ENCODE measurements around the gene BRAF. TPM values are rescaled to one million over a fixed set of nuclear protein-coding genes. Genes with fewer than 3 reads are reported as not detected.
"Not testable (repeated sequence)": the region's sequence is repeated elsewhere in the genome, so short reads cannot be mapped to it uniquely, and the experiment has no call there.

The BRAF gene
- total RNA-seq, 2 donors from 2014 or later = 20.0 to 23.4 TPM

DNA sequence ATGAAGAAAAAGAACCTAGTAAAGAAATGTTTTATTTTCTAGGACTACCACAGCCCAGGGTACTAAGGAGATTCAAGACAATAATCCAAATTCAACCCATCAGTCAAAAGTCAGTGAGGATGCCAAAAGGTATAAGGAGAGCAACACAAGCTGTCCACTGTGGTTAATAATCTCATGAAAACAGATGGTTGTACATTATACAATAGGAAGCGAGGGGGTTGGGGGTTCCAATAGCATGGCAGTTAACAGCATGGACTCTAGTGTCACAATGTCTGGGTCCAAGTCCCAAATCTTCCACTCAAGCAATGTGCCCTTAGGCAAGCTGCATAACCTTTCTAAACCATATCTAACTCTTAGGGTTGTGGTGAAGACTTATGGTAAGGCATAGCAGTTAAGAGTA is 35.1 kb downstream of the BRAF start:
- intact Hi-C loops (cut with DNase I) = no loop called here
- no peak for DNase-seq
- no peak for ATAC-seq

DNA sequence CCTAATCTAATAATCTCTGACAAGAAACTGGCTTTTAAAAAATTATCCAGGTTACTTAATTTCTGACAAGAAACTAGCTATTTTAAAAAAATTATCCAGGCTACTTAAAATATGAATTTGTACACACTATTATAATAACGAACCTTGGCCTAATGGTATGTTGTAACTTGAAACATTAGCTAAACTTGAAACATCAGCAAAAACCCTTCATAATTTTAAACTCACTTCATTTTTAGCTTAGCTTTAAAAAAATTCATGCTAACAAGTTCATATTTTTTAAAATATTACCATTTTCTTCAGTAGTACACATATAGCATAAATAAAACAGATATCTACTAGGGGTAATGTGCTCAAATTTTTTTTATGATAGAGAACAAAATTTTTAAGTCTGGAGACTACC is 35.6 kb downstream of the BRAF start:
- intact Hi-C loops (cut with DNase I) = no loop called here
- no peak for ATAC-seq
- DNase-seq = no peak

DNA sequence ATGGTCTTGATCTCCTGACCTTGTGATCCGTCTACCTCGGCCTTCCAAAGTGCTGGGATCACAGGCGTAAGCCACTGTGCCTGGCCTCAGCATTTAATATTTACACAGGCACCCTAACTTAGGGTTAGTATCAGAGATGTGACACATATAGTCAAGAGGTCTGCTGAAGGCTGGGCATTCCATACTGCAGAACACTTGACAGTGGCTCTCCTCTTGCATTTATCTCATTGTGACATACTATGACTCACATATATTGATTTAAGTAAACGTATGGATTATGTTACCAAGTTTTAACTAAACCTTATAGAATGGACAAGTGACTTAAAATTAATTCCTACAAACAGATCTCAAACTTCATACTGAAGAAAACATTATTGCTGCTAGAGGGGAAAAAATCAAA is 36.6 kb downstream of the BRAF start:
- DNase-seq (no peak), ATAC-seq (no peak)
- intact Hi-C loops (cut with DNase I) = no loop called here

DNA sequence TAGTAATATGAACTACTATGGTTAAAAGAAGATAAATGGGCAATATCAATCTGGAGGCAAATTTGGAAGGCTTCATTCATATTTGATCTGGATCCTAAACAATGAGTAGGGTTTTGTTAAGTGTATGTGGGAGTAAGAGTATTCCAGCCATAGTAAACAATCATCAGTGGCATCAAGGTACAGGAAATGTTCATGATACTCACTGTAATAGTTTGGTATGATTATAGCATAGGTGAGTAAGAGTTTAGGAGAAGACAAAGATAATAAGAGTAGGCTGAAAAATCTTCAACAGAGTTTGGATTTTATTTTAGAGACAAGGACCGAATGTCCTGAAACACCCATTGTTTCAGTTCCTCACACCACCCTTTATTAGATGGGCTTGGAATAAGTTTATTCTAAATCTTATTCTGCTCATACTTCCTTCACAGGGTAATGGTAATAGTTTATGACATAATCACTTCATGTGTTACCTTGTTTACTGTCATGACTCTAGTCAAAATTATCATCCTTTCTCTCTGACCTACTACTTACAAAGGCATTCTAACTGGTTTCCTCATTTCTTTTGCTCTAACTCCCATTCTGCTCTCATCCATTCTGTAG is 38.9 kb downstream of the BRAF start:
- ATAC-seq = no peak
- DNase-seq = no peak
- intact Hi-C loops (cut with DNase I) = no loop called here

DNA sequence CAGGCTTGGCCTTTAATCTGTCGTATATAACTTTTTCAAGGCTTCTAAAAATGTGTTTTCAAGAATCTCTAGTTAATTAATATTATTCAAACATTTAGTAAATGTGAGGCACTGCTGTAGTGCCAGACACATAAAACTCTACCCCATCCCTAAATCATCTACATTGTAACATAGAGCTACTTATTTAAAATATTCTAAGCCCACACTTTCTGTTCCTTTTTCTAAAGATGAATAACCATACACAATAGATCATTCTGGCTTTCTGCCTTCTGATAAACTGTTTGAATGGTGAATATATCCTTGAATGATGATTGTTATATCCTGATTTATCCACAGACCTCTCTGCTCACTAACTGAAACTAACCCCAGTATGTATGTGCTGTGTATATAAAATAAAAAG is 41.4 kb downstream of the BRAF start:
- intact Hi-C loops (cut with DNase I) = no loop called here
- ATAC-seq = no peak

DNA sequence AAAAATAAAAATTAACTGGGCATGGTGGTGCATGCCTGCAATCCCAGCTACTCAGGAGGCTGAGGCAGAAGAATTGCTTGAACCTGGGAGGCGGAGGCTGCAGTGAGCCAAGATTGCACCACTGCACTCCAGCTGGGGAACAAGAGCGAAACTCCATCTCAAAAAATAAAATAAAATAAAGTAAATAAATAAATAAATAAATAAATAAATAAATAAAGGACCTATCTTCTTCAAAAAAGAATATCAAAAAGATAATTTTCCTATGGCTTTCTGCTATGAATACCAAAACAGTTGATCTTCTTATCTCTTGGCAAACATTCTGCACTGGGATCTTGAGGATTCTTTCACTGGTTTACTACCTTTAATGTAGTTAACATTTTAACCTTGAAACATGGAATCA is 41.9 kb downstream of the BRAF start:
- ATAC-seq; DNase-seq; intact Hi-C loops (cut with DNase I): not testable (repeated sequence)

More for the DNA sequence above, 41.4 kb downstream of the BRAF start:
- DNase-seq = no peak

DNA sequence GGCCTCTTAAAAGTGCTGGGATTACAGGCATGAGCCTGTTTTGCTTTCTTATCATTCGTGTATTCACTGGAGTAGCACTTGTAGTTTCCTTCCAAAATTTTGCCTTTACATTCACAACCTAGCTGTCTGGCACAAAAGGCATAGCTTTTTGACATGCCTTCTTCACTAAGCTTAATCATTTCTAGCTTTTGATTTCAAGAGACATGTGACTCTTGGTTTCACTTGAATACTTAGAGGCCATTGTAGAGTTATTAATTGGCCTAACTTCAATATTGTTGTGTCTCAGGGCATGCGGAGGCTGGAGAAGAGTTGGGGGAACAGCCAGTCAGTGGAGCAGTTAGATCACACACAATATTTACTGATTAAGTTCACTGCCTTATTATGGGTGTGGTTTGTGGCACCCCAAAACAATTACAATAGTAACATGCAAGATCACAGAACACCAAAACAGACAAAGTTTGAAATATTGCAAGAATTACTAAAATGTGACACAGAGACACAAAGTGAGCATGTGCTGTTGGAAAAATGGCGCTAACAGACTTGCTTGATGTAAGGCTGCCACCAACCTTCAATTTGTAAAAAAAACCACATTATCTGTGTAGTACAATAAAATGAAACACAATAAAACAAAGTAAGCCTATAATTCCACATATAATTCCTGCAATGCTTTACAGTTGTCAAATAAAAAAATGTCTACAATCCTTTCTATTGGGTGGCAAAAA is 43.1 kb downstream of the BRAF start:
- ATAC-seq (no peak), DNase-seq (no peak)
- intact Hi-C loops (cut with DNase I) = no loop called here

DNA sequence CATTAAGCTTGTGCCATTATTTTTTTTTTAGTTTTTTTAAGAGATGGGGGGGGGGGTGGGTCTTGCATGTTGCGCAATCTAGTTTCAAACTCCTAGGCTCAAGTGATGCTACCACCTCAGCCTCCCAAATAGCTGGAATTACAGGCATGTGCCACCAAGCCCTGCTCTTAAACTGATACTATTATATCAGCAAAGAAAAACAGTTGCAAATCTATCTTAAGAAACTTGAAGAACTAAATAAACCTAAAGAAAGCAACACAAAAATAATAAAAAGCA is 47.5 kb downstream of the BRAF start:
- intact Hi-C loops (cut with DNase I) = no loop called here
- no peak for DNase-seq
- ATAC-seq = no peak

DNA sequence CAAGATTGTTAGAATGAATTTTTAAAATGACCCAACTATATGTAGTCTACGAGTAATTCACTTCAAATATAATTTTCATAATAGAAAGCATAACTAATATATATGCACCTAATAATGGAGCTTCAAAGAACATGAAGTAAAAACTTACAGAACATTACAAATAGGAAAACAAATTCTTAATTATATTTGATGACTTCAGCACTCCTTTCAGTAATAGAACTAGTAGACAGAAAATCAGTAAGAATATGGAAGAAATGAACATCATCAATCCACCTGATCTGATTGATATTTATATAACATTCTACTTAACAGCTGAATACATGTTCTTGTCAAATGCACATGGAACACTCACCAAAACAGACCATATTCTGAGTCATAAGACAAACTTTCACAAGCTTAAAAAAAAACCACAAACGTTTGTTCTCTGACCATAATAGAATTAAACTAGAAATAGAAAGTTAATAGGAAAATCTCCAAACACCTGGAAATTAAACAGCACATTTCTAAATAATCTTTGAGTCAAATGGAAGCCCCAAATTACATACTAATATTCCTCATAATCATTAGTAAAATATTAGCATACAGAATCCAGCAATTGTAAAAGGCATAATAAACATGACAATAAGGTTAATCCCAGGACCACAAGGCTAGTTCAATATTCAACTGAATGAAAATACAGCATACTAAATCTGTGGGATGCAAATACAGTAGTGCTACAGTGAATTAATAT is 48.0 kb downstream of the BRAF start:
- intact Hi-C loops (cut with DNase I) = no loop called here
- no peak for DNase-seq
- ATAC-seq = no peak

DNA sequence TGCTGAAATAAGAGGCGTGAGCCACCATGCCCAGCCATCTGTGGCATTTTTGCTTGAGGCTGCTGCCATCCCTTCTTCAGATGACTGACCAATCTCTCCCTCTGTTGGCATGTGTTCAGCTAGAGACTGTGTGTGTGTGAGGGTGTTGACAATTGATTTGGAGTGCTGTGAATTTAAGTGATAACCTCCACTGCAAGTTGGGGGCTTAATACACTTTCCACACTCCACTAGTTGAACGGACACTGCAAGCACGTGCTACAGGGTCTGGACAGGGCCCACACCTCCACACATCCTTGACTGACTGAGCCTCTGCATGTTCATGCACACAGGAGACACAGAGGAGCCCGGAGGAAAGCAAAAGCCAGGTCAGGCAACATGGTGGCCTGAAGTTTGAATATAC is 51.3 kb downstream of the BRAF start:
- intact Hi-C loops (cut with DNase I) = no loop called here
- no peak for DNase-seq
- ATAC-seq = peak; percentile 45 to 70

DNA sequence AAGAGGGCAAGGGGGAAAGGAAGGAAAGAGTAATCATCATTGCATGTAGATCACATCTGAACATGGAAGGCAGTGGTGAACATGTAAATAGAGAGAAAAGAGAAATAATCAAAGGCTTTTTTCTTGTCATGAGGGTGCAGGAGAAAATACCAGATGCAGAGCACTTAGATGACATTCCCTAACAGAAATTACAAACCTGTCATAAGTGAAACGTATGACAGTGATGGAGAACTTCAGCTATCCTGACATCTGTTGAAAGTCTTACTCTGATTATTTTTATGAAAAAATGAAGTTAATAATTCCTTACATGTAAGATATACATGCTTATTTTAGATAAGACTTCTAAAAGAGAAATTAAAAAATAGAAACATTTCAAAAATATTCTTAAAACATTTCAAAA is 54.7 kb downstream of the BRAF start:
- DNase-seq (no peak), ATAC-seq (no peak)
- intact Hi-C loops (cut with DNase I) = no loop called here

DNA sequence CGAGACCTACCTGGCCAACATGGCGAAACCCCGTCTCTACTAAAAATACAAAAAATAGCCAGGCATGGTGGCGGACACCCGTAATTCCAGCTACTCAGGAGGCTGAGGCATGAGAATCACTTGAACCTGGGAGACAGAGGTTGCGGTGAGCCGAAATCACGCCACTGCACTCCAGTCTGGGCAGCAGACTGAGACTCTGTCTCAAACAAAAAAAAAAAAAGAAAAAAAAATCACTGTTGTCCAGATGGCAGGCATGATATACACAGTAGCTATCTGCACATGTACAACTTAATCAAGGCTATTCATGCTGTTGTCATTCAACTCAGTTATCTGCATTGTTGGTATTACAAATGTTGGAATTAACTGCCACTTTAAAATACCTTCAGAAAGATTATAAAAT is 55.3 kb downstream of the BRAF start:
- intact Hi-C loops (cut with DNase I) = no loop called here
- ATAC-seq = no peak
- DNase-seq = no peak

DNA sequence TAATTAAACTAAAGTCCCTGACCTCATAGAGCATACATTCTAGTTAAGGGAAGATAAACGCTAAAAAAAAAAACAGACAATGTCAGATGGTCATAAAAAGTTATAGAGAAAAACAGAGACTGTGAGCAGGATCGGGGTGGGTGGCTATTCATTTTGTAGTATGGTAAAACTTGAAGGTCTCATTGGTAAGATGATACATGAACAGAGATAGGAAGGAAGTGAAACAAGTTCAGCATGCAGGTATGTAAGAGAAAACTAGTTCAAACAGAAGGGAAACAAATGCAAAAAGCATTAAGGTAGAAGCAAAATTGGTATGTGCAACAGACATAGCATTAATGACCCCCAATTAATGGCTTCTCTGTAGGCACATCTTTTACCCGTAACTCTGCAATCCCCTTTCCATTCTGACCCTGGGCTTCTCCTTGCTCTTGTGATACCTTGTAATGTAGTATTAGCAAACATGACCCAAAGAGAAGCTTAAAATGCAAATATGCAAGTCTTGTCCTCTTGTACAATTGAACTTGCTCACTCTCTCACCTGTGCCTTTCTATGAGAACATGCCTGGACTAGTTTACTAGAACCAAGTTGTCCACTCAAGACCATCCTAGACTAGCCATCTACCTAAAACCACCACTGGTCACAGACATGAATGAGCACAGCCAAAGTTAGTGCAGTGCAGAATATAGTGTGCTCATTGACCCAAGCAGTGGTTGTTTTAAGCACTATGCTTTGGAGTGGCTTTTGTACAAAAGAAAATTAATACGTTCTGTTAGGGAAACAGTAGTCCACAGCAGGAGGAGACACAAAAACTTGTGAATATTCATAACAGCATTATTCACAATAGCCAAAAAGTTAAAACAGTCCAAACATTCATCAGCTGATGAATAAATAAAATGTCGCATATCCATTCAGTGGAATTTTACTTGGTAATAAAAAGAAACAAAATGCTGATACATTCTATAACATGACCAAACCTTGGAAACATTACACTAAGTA is 57.0 kb downstream of the BRAF start:
- ATAC-seq (no peak), DNase-seq (no peak)
- intact Hi-C loops (cut with DNase I) = no loop called here

DNA sequence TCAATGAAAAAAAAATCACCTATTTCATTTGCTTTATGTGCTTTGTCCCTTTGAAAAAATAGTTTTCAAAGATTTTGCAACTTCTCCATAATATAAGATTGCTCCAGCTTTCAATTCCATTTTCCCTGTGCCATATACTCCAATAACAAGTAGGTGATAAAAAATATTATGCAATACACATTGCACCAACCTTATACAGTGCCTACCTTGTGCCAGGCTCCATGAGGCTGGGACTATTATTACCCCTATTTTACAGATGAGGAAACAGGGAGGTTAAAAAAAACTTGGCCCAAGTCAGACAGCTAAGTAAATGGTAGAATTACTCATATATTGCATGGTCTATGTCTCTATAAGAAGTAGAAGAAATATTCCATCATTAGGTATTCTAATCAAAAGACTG is 57.8 kb downstream of the BRAF start:
- DNase-seq (no peak), ATAC-seq (no peak)
- intact Hi-C loops (cut with DNase I) = no loop called here

DNA sequence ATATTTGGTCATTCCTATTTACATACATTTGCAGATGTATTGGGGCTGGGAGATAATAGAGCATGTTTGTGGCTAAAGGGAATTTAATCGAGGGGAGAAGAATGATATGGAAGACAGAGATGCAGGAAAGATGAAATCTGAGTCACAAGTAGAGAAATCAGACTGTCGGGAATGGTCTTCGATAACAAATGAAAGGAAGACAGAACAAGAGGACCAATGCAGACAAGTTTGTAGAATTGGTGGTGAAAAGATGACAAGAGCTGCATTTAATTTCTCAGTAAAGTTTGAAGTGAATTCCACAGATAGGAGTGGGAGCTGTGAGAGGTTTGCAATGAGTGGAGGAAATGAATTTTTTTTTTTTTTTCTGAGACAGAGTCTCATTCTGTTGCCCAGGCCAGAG is 60.0 kb downstream of the BRAF start:
- intact Hi-C loops (cut with DNase I) = no loop called here
- DNase-seq (no peak), ATAC-seq (no peak)

DNA sequence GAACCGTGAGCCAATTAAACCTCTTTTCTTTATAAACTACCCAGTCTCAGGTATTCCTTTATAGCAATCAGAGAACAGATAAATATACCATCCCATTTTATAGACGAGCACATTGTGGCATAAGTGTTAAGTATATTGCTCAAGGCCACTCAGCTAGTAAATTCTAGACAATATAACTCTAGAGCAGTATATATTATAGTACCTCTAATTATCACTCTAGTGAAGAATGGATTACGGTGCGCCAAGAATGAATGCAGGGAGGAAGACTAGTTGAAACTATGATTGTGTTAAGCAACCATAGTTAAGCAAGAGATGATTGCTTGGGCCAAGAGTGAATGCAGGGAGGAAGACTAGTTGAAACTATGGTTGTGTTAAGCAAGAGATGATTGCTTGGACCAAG is 60.9 kb downstream of the BRAF start:
- intact Hi-C loops (cut with DNase I) = no loop called here
- DNase-seq (no peak), ATAC-seq (no peak)

DNA sequence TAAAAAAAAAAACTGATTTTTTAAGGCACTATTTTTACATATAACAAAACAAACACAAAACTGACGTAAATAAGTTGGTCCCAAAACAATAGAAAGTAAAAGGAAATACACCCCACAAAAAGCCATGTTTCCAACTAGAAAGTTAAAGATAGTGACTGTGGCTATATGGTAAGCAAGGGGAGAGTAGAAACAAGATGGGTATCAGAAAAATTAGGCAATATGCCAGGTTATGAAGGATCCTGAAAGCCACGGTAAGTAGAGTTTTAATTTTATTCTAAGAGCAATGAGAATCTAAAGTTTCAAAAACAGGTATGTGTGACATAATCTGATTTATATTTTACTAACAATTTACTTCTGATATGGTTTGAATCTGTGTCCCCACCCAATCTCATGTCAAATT is 61.5 kb downstream of the BRAF start:
- ATAC-seq (no peak), DNase-seq (no peak)
- intact Hi-C loops (cut with DNase I) = no loop called here

DNA sequence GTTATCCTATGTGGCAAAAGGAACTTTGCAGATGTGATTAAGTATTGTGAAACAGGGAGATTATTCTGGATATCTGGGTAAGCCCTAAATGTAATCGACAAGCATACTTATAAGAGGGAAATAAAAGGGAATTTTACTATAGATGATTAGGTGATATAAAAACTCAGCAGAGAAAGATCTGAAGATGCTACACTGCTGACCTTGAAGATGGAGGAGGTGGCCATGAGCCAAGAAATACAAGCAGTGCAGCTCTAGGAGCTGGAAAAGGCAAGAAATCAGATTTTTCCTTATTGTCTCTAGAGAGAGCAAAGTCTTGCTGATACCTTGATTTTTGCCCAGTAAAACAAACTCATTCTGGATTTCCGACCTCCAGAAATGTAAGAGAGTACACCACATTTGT is 67.7 kb downstream of the BRAF start:
- intact Hi-C loops (cut with DNase I) = no loop called here
- DNase-seq = no peak

DNA sequence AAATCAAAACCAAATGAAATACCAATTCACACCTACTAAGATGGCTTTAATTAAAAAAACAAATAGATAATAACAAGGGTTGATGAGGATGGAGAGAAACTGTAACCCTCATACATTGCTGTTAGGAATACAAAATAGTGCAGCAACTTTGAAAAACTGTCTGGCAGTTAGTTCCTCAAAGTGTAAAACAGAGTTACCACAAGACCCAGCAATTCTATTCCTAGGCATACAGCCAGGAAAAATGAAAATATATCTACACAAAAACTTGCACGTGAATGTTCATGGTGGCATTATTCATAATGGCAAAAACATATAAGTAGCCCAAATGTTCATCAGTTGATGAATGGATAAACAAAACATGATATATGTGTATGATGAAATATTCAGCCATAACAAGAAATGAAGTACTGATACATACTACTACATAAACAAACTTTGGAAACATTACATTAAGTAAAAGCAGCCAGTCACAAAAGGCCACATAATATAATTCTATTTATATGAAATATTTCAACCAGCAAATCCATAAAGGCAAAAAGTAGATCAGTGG is 83.5 kb downstream of the BRAF start:
- intact Hi-C loops (cut with DNase I) = no loop called here
- ATAC-seq = no peak
- no peak for DNase-seq

More for the DNA sequence above, 67.7 kb downstream of the BRAF start:
- no peak for ATAC-seq

DNA sequence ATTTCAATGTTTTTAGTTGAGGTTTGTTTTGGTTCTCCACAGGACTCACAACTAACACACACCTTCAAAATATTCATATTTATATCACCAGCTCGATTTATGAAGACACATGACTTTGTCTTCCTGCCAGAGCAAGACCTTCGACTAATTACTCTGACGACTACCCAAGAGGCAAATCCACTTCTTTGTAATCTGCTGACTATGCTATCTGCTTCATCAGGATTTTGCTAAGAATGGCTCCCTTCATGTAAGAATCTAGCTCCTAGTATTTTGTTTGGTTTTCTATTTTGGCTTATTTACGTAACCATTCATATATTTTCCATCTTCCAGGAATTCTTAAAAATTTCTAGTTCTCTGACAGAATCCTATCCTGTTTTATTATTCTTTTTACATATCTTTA is 93.0 kb downstream of the BRAF start:
- DNase-seq (no peak), ATAC-seq (no peak)
- intact Hi-C loops (cut with DNase I) = no loop called here

Measured in left cardiac atrium (tissue), 4 donors.